Measurements from ENCODE around the gene FOXF2.

The FOXF2 gene

GRCh38 chr6:1416820-1417219, 27.4 kb downstream of the FOXF2 start:
- WGBS (ENCODE audit: extremely low coverage, insufficient coverage, low lambda C conversion rate), result no CpG with 5 or more reads among the region's 11 CpGs
- Histone ChIP-seq H3K27ac (ENCODE audit: low read depth, low read length) (no peak overlapping the region), H3K4me1 (ENCODE audit: control insufficient read depth, low read depth, low read length) (no peaks in the 10 kb centered on the region), H3K79me1 (ENCODE audit: low read length) (no peaks in the 10 kb centered on the region), H2BK15ac (replicated peaks; ENCODE audit: low read depth) (no peak overlapping the region), H4K5ac (ENCODE audit: low read length) (no peak overlapping the region), H3K23ac (ENCODE audit: low read length) (no peak overlapping the region), H3K4me2 (ENCODE audit: low read length) (no peak overlapping the region), H3K4me3 (ENCODE audit: low read length) (no peak overlapping the region), H2BK120ac (ENCODE audit: low read depth, low read length) (no peak overlapping the region), H2AK5ac (ENCODE audit: low read length) (no peak overlapping the region), H3K27me3 (ENCODE audit: insufficient read depth, low read length, poor library complexity) (no peaks in the 10 kb centered on the region), H2BK5ac (ENCODE audit: low read length) (no peak overlapping the region), H4K8ac (ENCODE audit: low read depth, low read length) (no peak overlapping the region), H3K18ac (ENCODE audit: low read length) (no peak overlapping the region), H3K9ac (ENCODE audit: low read length) (no peak overlapping the region), H3K4ac (ENCODE audit: low read depth, low read length) (no peak overlapping the region), H3K36me3 (ENCODE audit: control insufficient read depth, insufficient read depth, low read length) (no peaks in the 10 kb centered on the region), H3K79me2 (ENCODE audit: control insufficient read depth, insufficient read depth, low read length) (no peaks in the 10 kb centered on the region), H3K56ac (ENCODE audit: low read length) (no peak overlapping the region)
- no peak for DNase-seq

- Histone ChIP-seq H2BK5ac (ENCODE audit: low read length) (no peak overlapping the region), H2AK5ac (ENCODE audit: low read length) (no peak overlapping the region), H3K27me3 (ENCODE audit: insufficient read depth, low read length, poor library complexity) (no peaks in the 10 kb centered on the region), H3K4me3 (ENCODE audit: low read length) (no peak overlapping the region), H3K79me2 (ENCODE audit: control insufficient read depth, insufficient read depth, low read length) (no peaks in the 10 kb centered on the region), H3K4ac (ENCODE audit: low read depth, low read length) (no peak overlapping the region), H3K27ac (ENCODE audit: low read depth, low read length) (no peak overlapping the region), H4K5ac (ENCODE audit: low read length) (no peak overlapping the region), H3K56ac (ENCODE audit: low read length) (no peak overlapping the region), H3K23ac (ENCODE audit: low read length) (no peak overlapping the region), H3K9ac (ENCODE audit: low read length) (no peak overlapping the region), H3K36me3 (ENCODE audit: control insufficient read depth, insufficient read depth, low read length) (no peaks in the 10 kb centered on the region), H3K4me2 (ENCODE audit: low read length) (no peak overlapping the region), H4K8ac (ENCODE audit: low read depth, low read length) (no peak overlapping the region), H3K18ac (ENCODE audit: low read length) (no peak overlapping the region), H2BK15ac (replicated peaks; ENCODE audit: low read depth) (no peak overlapping the region), H3K79me1 (ENCODE audit: low read length) (no peaks in the 10 kb centered on the region), H2BK120ac (ENCODE audit: low read depth, low read length) (no peak overlapping the region), H3K4me1 (ENCODE audit: control insufficient read depth, low read depth, low read length) (no peaks in the 10 kb centered on the region)
- DNase-seq, result no peak
- WGBS (ENCODE audit: extremely low coverage, insufficient coverage, low lambda C conversion rate), result no CpG with 5 or more reads among the region's 12 CpGs
Measured at GRCh38 chr6:1417718-1418117, 28.3 kb downstream of the FOXF2 start.

GRCh38 chr6:1418471-1419191, 29.3 kb downstream of the FOXF2 start:
- no peaks in the 10 kb centered on the region for H3K79me2 ChIP-seq (ENCODE audit: control insufficient read depth, insufficient read depth, low read length)
- H3K9ac ChIP-seq (ENCODE audit: low read length), result no peak overlapping the region
- no peak overlapping the region for H2BK120ac ChIP-seq (ENCODE audit: low read depth, low read length)
- DNase-seq, result no peak
- no peak overlapping the region for H2BK5ac ChIP-seq (ENCODE audit: low read length)
- H3K4me2 ChIP-seq (ENCODE audit: low read length), result no peak overlapping the region
- H3K36me3 ChIP-seq (ENCODE audit: control insufficient read depth, insufficient read depth, low read length), result no peaks in the 10 kb centered on the region
- no peak overlapping the region for H3K4me3 ChIP-seq (ENCODE audit: low read length)
- no peak overlapping the region for H3K56ac ChIP-seq (ENCODE audit: low read length)
- WGBS (ENCODE audit: extremely low coverage, insufficient coverage, low lambda C conversion rate), result no CpG with 5 or more reads among the region's 15 CpGs
- H4K8ac ChIP-seq (ENCODE audit: low read depth, low read length), result no peak overlapping the region
- no peak overlapping the region for H2BK15ac ChIP-seq (replicated peaks; ENCODE audit: low read depth)
- no peak overlapping the region for H2AK5ac ChIP-seq (ENCODE audit: low read length)
- H3K27ac ChIP-seq (ENCODE audit: low read depth, low read length), result no peak overlapping the region
- no peaks in the 10 kb centered on the region for H3K79me1 ChIP-seq (ENCODE audit: low read length)
- no peaks in the 10 kb centered on the region for H3K4me1 ChIP-seq (ENCODE audit: control insufficient read depth, low read depth, low read length)
- H3K23ac ChIP-seq (ENCODE audit: low read length), result no peak overlapping the region
- H3K18ac ChIP-seq (ENCODE audit: low read length), result no peak overlapping the region
- no peaks in the 10 kb centered on the region for H3K27me3 ChIP-seq (ENCODE audit: insufficient read depth, low read length, poor library complexity)
- H4K5ac ChIP-seq (ENCODE audit: low read length), result no peak overlapping the region
- H3K4ac ChIP-seq (ENCODE audit: low read depth, low read length), result no peak overlapping the region

GRCh38 chr6:1420382-1420781, 31.0 kb downstream of the FOXF2 start:
- no peak overlapping the region for H4K8ac ChIP-seq (ENCODE audit: low read depth, low read length)
- no peaks in the 10 kb centered on the region for H3K4me1 ChIP-seq (ENCODE audit: control insufficient read depth, low read depth, low read length)

GRCh38 chr6:1422290-1422689, 32.9 kb downstream of the FOXF2 start:
- no peak overlapping the region for H4K8ac ChIP-seq (ENCODE audit: low read depth, low read length)
- H3K79me1 ChIP-seq (ENCODE audit: low read length), result no peaks in the 10 kb centered on the region
- H3K4me1 ChIP-seq (ENCODE audit: control insufficient read depth, low read depth, low read length), result no peaks in the 10 kb centered on the region
- no peaks in the 10 kb centered on the region for H3K79me2 ChIP-seq (ENCODE audit: control insufficient read depth, insufficient read depth, low read length)
- no peak overlapping the region for H2BK120ac ChIP-seq (ENCODE audit: low read depth, low read length)
- H2AK5ac ChIP-seq (ENCODE audit: low read length), result no peak overlapping the region
- no peaks in the 10 kb centered on the region for H3K36me3 ChIP-seq (ENCODE audit: control insufficient read depth, insufficient read depth, low read length)
- no peak overlapping the region for H3K23ac ChIP-seq (ENCODE audit: low read length)
- no peak overlapping the region for H3K56ac ChIP-seq (ENCODE audit: low read length)
- DNase-seq, result no peak
- no peak overlapping the region for H3K4ac ChIP-seq (ENCODE audit: low read depth, low read length)
- H4K5ac ChIP-seq (ENCODE audit: low read length), result no peak overlapping the region
- no peak overlapping the region for H3K4me2 ChIP-seq (ENCODE audit: low read length)
- no peaks in the 10 kb centered on the region for H3K27me3 ChIP-seq (ENCODE audit: insufficient read depth, low read length, poor library complexity)
- H2BK5ac ChIP-seq (ENCODE audit: low read length), result no peak overlapping the region
- no peak overlapping the region for H3K27ac ChIP-seq (ENCODE audit: low read depth, low read length)
- no peak overlapping the region for H3K4me3 ChIP-seq (ENCODE audit: low read length)
- no CpG with 5 or more reads among the region's 1 CpG for WGBS (ENCODE audit: extremely low coverage, insufficient coverage, low lambda C conversion rate)
- no peak overlapping the region for H3K18ac ChIP-seq (ENCODE audit: low read length)
- H2BK15ac ChIP-seq (replicated peaks; ENCODE audit: low read depth), result no peak overlapping the region
- H3K9ac ChIP-seq (ENCODE audit: low read length), result no peak overlapping the region

More at GRCh38 chr6:1420382-1420781, 31.0 kb downstream of the FOXF2 start:
- Histone ChIP-seq H2BK120ac (ENCODE audit: low read depth, low read length) (no peak overlapping the region), H3K36me3 (ENCODE audit: control insufficient read depth, insufficient read depth, low read length) (no peaks in the 10 kb centered on the region), H3K18ac (ENCODE audit: low read length) (no peak overlapping the region), H3K4me3 (ENCODE audit: low read length) (no peak overlapping the region), H3K79me2 (ENCODE audit: control insufficient read depth, insufficient read depth, low read length) (no peaks in the 10 kb centered on the region), H3K23ac (ENCODE audit: low read length) (no peak overlapping the region), H3K4ac (ENCODE audit: low read depth, low read length) (no peak overlapping the region), H2AK5ac (ENCODE audit: low read length) (no peak overlapping the region), H3K56ac (ENCODE audit: low read length) (no peak overlapping the region), H3K9ac (ENCODE audit: low read length) (no peak overlapping the region), H2BK15ac (replicated peaks; ENCODE audit: low read depth) (no peak overlapping the region), H3K4me2 (ENCODE audit: low read length) (no peak overlapping the region), H3K27ac (ENCODE audit: low read depth, low read length) (no peak overlapping the region), H2BK5ac (ENCODE audit: low read length) (no peak overlapping the region), H3K79me1 (ENCODE audit: low read length) (no peaks in the 10 kb centered on the region), H3K27me3 (ENCODE audit: insufficient read depth, low read length, poor library complexity) (no peaks in the 10 kb centered on the region), H4K5ac (ENCODE audit: low read length) (no peak overlapping the region)
- no CpG with 5 or more reads among the region's 1 CpG for WGBS (ENCODE audit: extremely low coverage, insufficient coverage, low lambda C conversion rate)
- no peak for DNase-seq

DNA sequence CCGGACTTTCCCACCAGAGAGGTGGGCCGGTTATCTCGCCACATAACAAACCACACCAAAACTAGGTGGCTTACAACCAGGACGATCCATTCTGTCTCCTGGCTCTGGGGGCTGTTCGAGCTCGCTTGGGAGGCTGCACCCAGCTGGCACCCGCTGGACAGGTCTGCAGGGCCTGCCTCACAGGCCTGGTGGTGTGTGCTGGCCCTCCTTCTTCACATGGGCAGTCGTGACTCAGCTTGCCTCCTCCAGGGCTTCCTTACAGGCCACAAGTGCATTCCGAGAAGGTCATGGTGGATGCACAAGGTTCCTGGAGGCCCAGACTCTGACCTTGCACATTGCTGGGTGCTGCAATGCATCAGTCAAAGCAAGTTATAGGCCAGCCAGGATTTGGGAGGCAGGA, 34.2 kb downstream of the FOXF2 start:
- no peaks in the 10 kb centered on the region for H3K79me2 ChIP-seq (ENCODE audit: control insufficient read depth, insufficient read depth, low read length)
- H3K36me3 ChIP-seq (ENCODE audit: control insufficient read depth, insufficient read depth, low read length), result no peaks in the 10 kb centered on the region
- H3K23ac ChIP-seq (ENCODE audit: low read length), result no peak overlapping the region
- no peak overlapping the region for H4K8ac ChIP-seq (ENCODE audit: low read depth, low read length)
- no peak overlapping the region for H3K18ac ChIP-seq (ENCODE audit: low read length)
- H2AK5ac ChIP-seq (ENCODE audit: low read length), result no peak overlapping the region
- H3K4me3 ChIP-seq (ENCODE audit: low read length), result no peak overlapping the region
- no peak overlapping the region for H2BK120ac ChIP-seq (ENCODE audit: low read depth, low read length)
- H2BK15ac ChIP-seq (replicated peaks; ENCODE audit: low read depth), result no peak overlapping the region
- no peak overlapping the region for H3K4me2 ChIP-seq (ENCODE audit: low read length)
- no peak for DNase-seq
- H3K56ac ChIP-seq (ENCODE audit: low read length), result no peak overlapping the region
- H3K9ac ChIP-seq (ENCODE audit: low read length), result no peak overlapping the region
- no peak overlapping the region for H4K5ac ChIP-seq (ENCODE audit: low read length)
- no peaks in the 10 kb centered on the region for H3K79me1 ChIP-seq (ENCODE audit: low read length)
- WGBS (ENCODE audit: extremely low coverage, insufficient coverage, low lambda C conversion rate), result no CpG with 5 or more reads among the region's 9 CpGs
- no peaks in the 10 kb centered on the region for H3K27me3 ChIP-seq (ENCODE audit: insufficient read depth, low read length, poor library complexity)
- no peaks in the 10 kb centered on the region for H3K4me1 ChIP-seq (ENCODE audit: control insufficient read depth, low read depth, low read length)
- no peak overlapping the region for H3K4ac ChIP-seq (ENCODE audit: low read depth, low read length)
- no peak overlapping the region for H2BK5ac ChIP-seq (ENCODE audit: low read length)
- no peak overlapping the region for H3K27ac ChIP-seq (ENCODE audit: low read depth, low read length)
